GM12878 (cell line): ENCODE data around the gene PDZD8. TPM values are rescaled to one million over a fixed set of nuclear protein-coding genes. Genes with fewer than 3 reads are reported as not detected.

Experiments
- ATAC-seq: fragments of 200-7000 bp; cut with Tn5 transposase; 3 replicates; pipeline ENCODE4 v1.9.1; 2020; ENCODE audit warnings: mild to moderate bottlenecking, moderate library complexity
- BruUV-seq: library from RNA; stranded (reverse); fragments of 400-500 nt; replicated peaks from 2 replicates; lab custom pipeline; 2021; lab: Mats Ljungman, UMichigan
- CTCF ChIA-PET: fragments of 300-600 bp; sonication (Branson Sonifier 250); formaldehyde crosslinking; extraction: SDS; loops from one replicate; lab custom pipeline; 2021; ENCODE audit warnings: inconsistent platforms; lab: Yijun Ruan, JAX
- POLR2A ChIA-PET: fragments of 350-600 bp; formaldehyde crosslinking; extraction: SDS; loops from one replicate; lab custom pipeline; 2021; ENCODE audit warnings: inconsistent platforms; lab: Charles Lee
- RAD21 ChIA-PET: fragments of 300-600 bp; sonication (Branson Sonifier 250); formaldehyde crosslinking; loops from one replicate; lab custom pipeline; 2023; ENCODE audit warnings: antibody characterized with exemption; ENCODE audit not compliant: unreplicated experiment; lab: Charles Lee
- SMC1A ChIA-PET: fragments of 300-600 bp; sonication (Branson Sonifier 250); formaldehyde crosslinking; loops from one replicate; lab custom pipeline; 2023; ENCODE audit not compliant: unreplicated experiment, uncharacterized antibody; lab: Charles Lee
- DNase-seq: peaks from one replicate; pipeline ENCODE4 v3.0.0-alpha.2; 2011; ENCODE audit warnings: low read depth, low spot score
- FAIRE-seq: peaks from 3 replicates; lab custom pipeline; 2011; peaks lifted over from hg19 to GRCh38; lab: Jason Lieb, UNC
- H2AFZ ChIP-seq: 2 replicates; pipeline ENCODE4 v1.6.0; 2011; ENCODE audit warnings: low read depth, low read length, control low read depth; ENCODE audit not compliant: control insufficient read depth
- H3K27ac ChIP-seq: 2 replicates; pipeline ENCODE4 v1.5.1; 2011; ENCODE audit warnings: control low read depth; ENCODE audit not compliant: control insufficient read depth, insufficient read depth
- H3K27me3 ChIP-seq, 2 experiments: replicated peaks in 1 of 2; 2 replicates each; pipeline versions ENCODE4 v1.6.0 to v1.6.1; 2011; ENCODE audit warnings: low read length in 1 of 2; ENCODE audit not compliant: control insufficient read depth in 2 of 2, insufficient read depth in 2 of 2
- H3K36me3 ChIP-seq, 2 experiments: 2 replicates each; pipeline ENCODE4 v1.5.1; 2011; ENCODE audit warnings: low read length in 1 of 2; ENCODE audit not compliant: control insufficient read depth in 2 of 2, insufficient read depth in 2 of 2
- H3K4me1 ChIP-seq: 2 replicates; pipeline ENCODE4 v1.6.1; 2011; ENCODE audit warnings: mild to moderate bottlenecking, low read length, moderate library complexity, mixed read lengths; ENCODE audit not compliant: control insufficient read depth, insufficient read depth
- H3K4me2 ChIP-seq: 2 replicates; pipeline ENCODE4 v1.6.0; 2011; ENCODE audit warnings: control low read depth; ENCODE audit not compliant: control insufficient read depth, insufficient read depth
- H3K4me3 ChIP-seq: fragments of 200-600 bp; sonication (generic); 2 replicates; pipeline ENCODE4 v1.5.1; 2016
- H3K79me2 ChIP-seq: 2 replicates; pipeline ENCODE4 v1.6.0; 2011; ENCODE audit warnings: low read length; ENCODE audit not compliant: control insufficient read depth, insufficient read depth
- H3K9ac ChIP-seq: 2 replicates; pipeline ENCODE4 v1.8.0; 2011; ENCODE audit warnings: low read length, control low read depth, mixed read lengths; ENCODE audit not compliant: control insufficient read depth, insufficient read depth
- H3K9me3 ChIP-seq: replicated peaks from 3 replicates; pipeline ENCODE4 v1.5.1; 2011; ENCODE audit warnings: mild to moderate bottlenecking, low read length; ENCODE audit not compliant: control insufficient read depth, insufficient read depth
- H4K20me1 ChIP-seq: 2 replicates; pipeline ENCODE4 v1.6.0; 2011; ENCODE audit not compliant: control insufficient read depth, insufficient read depth
- BMI1 ChIP-seq: fragments of 450-650 bp; IDR thresholded peaks from 2 replicates; pipeline ENCODE4 v1.6.1; 2016; ENCODE audit warnings: mild to moderate bottlenecking, moderate library complexity, borderline replicate concordance
- CBX3 ChIP-seq: fragments of 200-600 bp; sonication (generic); IDR thresholded peaks from 2 replicates; pipeline ENCODE4 v1.6.1; 2016; ENCODE audit warnings: low read depth, borderline replicate concordance
- EP300 ChIP-seq, 2 experiments: fragments of 150-350 bp in 1 of 2; IDR thresholded peaks; 2 replicates each; pipeline ENCODE4 v1.6.1; 2011 to 2012; ENCODE audit warnings: low read depth in 2 of 2, low read length in 2 of 2, borderline replicate concordance in 1 of 2, improper control_type of control experiment in 1 of 2, inconsistent platforms in 1 of 2; ENCODE audit not compliant: control insufficient read depth in 1 of 2
- NRF1 ChIP-seq: conservative IDR thresholded peaks from 2 replicates; pipeline ENCODE4 v1.6.1; 2011; ENCODE audit warnings: mild to moderate bottlenecking, low read depth, low read length, improper control_type of control experiment
- PAX8 ChIP-seq: fragments of 450-650 bp; IDR thresholded peaks from 2 replicates; pipeline ENCODE4 v1.6.1; 2017; ENCODE audit warnings: mild to moderate bottlenecking, moderate library complexity
- POU2F2 ChIP-seq: IDR thresholded peaks from 3 replicates; pipeline ENCODE4 v1.6.1; 2011; ENCODE audit warnings: low read depth, mild to moderate bottlenecking, low read length, borderline replicate concordance
- RAD21 ChIP-seq: IDR thresholded peaks from 2 replicates; pipeline ENCODE4 v1.6.1; 2011; ENCODE audit warnings: mild to moderate bottlenecking, low read depth, low read length, moderate library complexity; ENCODE audit not compliant: insufficient read depth
- RB1 ChIP-seq: fragments of 450-650 bp; formaldehyde crosslinking; IDR thresholded peaks from 2 replicates; pipeline ENCODE4 v1.6.1; 2017; ENCODE audit warnings: mild to moderate bottlenecking, borderline replicate concordance
- RELA ChIP-seq: fragments of 450-650 bp; IDR thresholded peaks from 2 replicates; pipeline ENCODE4 v1.8.0; 2014; ENCODE audit warnings: borderline replicate concordance; ENCODE audit not compliant: partially characterized antibody
- RUNX3 ChIP-seq: IDR thresholded peaks from 2 replicates; pipeline ENCODE4 v1.6.1; 2012; ENCODE audit warnings: low read length, inconsistent platforms
- SIN3A ChIP-seq: IDR thresholded peaks from 2 replicates; pipeline ENCODE4 v1.6.1; 2012; ENCODE audit warnings: low read depth, low read length, improper control_type of control experiment
- SMC3 ChIP-seq: IDR thresholded peaks from 2 replicates; pipeline ENCODE4 v1.6.1; 2011; ENCODE audit warnings: low read length, improper control_type of control experiment, borderline replicate concordance
- WGBS: methylation state at CpG from one replicate; pipeline ENCODE4 v1.1.6; 2016; ENCODE audit warnings: low lambda C conversion rate; ENCODE audit not compliant: insufficient replicate concordance, insufficient coverage; ENCODE audit errors: missing lambda C conversion rate; 5-methylcytosine and 5-hydroxymethylcytosine counted together
- in situ Hi-C: fragments of 300-500 bp; cut with MboI; formaldehyde crosslinking; loops from 9 replicates; pipeline ENCODE4 v1.14.3; 2018; ENCODE audit warnings: mixed read lengths
- intact Hi-C: fragments of 100-400 bp; cut with micrococcal nuclease; formaldehyde crosslinking; loops from one replicate; pipeline ENCODE4 v1.14.2; 2022; ENCODE audit not compliant: unreplicated experiment
- polyA plus RNA-seq, 11 experiments: library from polyadenylated mRNA; depleted of rRNA in 4 of 11; unstranded in 6 of 11; stranded (reverse) in 5 of 11; fragments of >200 nt; fragmentation: Nextera tagmentation in 4 of 11; fragmentation: Illumina TruSeq in 1 of 11; extraction: Ambion mirVana in 4 of 11; extraction: Trizol in 1 of 11; gene quantifications; 1 replicate in 1 of 11; 2 replicates in 10 of 11; pipeline versions ENCODE4 v1.2.1 to v1.2.3, GENCODE V29; 2011 to 2016; ENCODE audit warnings: inconsistent platforms in 2 of 11, missing spikeins in 2 of 11, low read depth in 1 of 11
- total RNA-seq, 4 experiments: library from RNA; depleted of rRNA in 3 of 4; stranded (reverse); fragments of >200 nt in 3 of 4; fragmentation: Illumina TruSeq in 1 of 4; extraction: Trizol in 1 of 4; gene quantifications; 2 replicates each; pipeline versions ENCODE4 v1.2.1 to v1.2.3, GENCODE V29; 2013 to 2021
- TF ChIP-seq, protein P1 (sequence below): fragments of 450-650 bp; formaldehyde crosslinking; IDR thresholded peaks from 2 replicates; pipeline ENCODE4 v1.5.0; 2022; ENCODE audit warnings: mild to moderate bottlenecking, missing genetic modification characterization
- TF ChIP-seq, protein P2 (sequence below): fragments of 450-650 bp; IDR thresholded peaks from 2 replicates; pipeline ENCODE4 v1.6.1; 2017; ENCODE audit warnings: low read depth, mild to moderate bottlenecking, moderate library complexity

The PDZD8 gene
- total and polyA plus RNA-seq, 10 of the 15 experiments (the other 5 are each of a cell fraction or from before 2014, with no cell fraction given) = 2.0 to 21.2 (median 6.7) TPM

DNA sequence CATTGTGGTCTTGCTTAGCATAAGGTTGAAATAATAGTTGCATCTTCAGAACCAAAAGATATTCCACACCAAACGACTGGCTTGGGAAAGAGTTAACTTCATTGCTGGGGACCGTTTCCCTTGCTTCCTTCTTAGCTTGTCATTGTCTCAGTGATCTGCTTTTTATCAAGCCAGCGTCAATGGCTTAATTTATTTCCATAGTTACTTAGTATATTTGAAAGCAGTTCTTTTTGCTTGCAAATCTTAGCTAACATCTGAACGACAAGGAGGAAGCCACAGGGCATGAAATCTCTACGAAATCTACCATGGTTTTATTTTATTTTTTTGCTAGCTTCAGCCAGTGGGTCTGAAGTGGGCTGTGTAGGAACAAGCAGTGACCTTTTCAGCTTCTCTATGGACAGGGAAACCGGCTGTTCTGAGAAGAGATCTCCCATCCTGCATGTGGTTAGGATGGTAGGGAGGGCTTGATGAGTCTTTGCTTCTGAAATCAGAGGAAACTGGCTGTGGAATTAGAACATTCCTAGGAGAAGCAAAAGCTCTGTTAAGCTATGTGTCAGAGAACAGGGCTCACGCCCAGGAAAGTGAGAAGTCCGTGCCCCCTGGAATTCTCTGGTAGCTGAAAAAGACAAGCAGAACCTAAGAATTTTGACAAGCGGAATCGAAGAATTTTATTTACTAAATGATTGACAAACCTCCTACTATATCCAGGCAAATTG lies 126.3 kb downstream of the PDZD8 start (continued):
- TF ChIP-seq, protein P1, sequence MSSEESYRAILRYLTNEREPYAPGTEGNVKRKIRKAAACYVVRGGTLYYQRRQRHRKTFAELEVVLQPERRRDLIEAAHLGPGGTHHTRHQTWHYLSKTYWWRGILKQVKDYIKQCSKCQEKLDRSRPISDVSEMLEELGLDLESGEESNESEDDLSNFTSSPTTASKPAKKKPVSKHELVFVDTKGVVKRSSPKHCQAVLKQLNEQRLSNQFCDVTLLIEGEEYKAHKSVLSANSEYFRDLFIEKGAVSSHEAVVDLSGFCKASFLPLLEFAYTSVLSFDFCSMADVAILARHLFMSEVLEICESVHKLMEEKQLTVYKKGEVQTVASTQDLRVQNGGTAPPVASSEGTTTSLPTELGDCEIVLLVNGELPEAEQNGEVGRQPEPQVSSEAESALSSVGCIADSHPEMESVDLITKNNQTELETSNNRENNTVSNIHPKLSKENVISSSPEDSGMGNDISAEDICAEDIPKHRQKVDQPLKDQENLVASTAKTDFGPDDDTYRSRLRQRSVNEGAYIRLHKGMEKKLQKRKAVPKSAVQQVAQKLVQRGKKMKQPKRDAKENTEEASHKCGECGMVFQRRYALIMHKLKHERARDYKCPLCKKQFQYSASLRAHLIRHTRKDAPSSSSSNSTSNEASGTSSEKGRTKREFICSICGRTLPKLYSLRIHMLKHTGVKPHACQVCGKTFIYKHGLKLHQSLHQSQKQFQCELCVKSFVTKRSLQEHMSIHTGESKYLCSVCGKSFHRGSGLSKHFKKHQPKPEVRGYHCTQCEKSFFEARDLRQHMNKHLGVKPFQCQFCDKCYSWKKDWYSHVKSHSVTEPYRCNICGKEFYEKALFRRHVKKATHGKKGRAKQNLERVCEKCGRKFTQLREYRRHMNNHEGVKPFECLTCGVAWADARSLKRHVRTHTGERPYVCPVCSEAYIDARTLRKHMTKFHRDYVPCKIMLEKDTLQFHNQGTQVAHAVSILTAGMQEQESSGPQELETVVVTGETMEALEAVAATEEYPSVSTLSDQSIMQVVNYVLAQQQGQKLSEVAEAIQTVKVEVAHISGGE = no peak
- TF ChIP-seq, all 136 proteins: peak for 0

DNA sequence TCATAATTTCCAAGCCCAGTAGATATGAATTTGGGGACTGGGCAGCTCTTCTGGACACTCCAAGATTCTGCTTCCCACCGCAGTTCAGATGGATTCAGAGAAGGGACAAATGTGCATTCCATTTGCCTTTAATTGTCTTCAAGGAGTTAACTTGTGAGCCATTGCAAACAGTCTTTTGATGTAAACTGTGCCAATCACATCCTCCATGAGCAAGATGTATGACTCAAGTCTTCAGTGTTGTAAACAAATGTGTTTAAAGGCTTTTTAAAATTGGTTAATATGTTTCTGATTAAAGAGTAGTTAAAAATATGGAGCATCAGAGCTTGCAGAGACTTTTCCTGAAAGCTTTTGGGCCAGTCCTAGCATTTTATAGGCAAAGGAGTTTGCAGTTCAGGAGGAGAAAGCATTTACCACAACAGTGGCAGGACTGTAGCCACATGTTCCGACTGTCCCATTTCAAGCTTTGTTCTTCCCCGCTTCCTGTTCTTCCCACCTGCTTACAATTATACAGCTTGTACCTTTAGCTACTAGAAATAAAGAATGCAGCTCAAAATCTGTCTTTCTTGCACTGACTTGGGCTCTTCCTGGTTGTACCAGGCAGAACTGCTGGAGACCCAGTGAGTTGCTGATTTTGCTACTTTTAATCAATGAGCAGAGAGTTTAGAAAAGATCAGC lies 128.1 kb downstream of the PDZD8 start:
- RAD21 ChIA-PET = no interaction called here
- no peaks in the 10 kb centered on the region for H3K4me1 ChIP-seq
- intact Hi-C loops = no loop called here
- peaks cover 0 to 2% of the 10 kb centered on the region in 2 experiments; a peak in 3 of 4 replicates for H3K27me3 ChIP-seq
- ATAC-seq = no peak
- H3K27ac ChIP-seq = no peak overlapping the region
- H3K36me3 ChIP-seq = no peaks in the 10 kb centered on the region
- FAIRE-seq = no peak
- CTCF ChIA-PET = interaction anchor here (0.6 kb wide), 1 partner anchor 84 kb away, joined by 3 read pairs; no protein-coding TSS in a partner anchor
- POLR2A ChIA-PET = no interaction called here
- no peaks in the 10 kb centered on the region for H3K9me3 ChIP-seq
- no peaks in the 10 kb centered on the region for H4K20me1 ChIP-seq
- in situ Hi-C loops = no loop called here
- no TSS peak for BruUV-seq
- DNase-seq = no peak
- no peak overlapping the region for H3K9ac ChIP-seq
- H2AFZ ChIP-seq = no peak overlapping the region
- SMC1A ChIA-PET = interaction anchor here (0.7 to 1.3 kb wide), 3 partner anchors 37 to 233 kb away, joined by 3 to 4 read pairs (median 3); no protein-coding TSS in a partner anchor
- no peak overlapping the region for H3K4me3 ChIP-seq
- 22% methylated on average over 3 of the region's 3 CpGs for WGBS
- H3K4me2 ChIP-seq = no peak overlapping the region
- no peaks in the 10 kb centered on the region for H3K79me2 ChIP-seq
- TF ChIP-seq SIN3A (no peak), SMC3 (no peak), BMI1 (no peak), RB1 (no peak), CBX3 (no peak), RELA (no peak), RAD21 (no peak), NRF1 (no peak), EP300 (IDR thresholded peaks at IDR 0.05; ENCODE audit: borderline replicate concordance in 1 of 2, control insufficient read depth in 1 of 2, low read depth in 2 of 2, low read length in 2 of 2) (no peak), POU2F2 (no peak), RUNX3 (no peak), PAX8 (no peak)
- TF ChIP-seq, protein P2, sequence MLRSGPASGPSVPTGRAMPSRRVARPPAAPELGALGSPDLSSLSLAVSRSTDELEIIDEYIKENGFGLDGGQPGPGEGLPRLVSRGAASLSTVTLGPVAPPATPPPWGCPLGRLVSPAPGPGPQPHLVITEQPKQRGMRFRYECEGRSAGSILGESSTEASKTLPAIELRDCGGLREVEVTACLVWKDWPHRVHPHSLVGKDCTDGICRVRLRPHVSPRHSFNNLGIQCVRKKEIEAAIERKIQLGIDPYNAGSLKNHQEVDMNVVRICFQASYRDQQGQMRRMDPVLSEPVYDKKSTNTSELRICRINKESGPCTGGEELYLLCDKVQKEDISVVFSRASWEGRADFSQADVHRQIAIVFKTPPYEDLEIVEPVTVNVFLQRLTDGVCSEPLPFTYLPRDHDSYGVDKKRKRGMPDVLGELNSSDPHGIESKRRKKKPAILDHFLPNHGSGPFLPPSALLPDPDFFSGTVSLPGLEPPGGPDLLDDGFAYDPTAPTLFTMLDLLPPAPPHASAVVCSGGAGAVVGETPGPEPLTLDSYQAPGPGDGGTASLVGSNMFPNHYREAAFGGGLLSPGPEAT = no peak
